GDM1 (cell line): ENCODE measurements around the gene SNX4.

Experiments
- DNase-seq: peaks from one replicate; lab custom pipeline; 2025; lab: John Stamatoyannopoulos, UW

The SNX4 gene

DNA sequence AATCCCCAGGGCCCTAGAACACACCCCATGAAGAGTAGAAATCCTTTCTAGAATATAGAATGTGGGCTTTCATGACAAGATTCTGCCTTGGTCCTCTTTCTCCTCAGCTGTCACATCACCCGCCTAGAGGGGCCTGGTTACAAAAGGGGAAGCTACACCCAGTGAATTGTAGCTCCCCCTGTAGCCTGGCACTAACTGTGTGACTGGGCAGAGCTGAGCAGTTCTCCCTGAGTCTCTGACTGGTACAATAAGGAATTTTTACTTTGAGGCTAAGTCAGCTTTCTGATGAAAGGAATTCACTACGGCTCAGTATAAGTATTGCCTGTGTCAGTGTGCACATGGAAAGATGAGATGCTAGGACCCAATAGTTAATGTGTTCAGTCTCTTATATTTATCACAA lies 116.2 kb downstream of the SNX4 start:
- DNase-seq: no peak

DNA sequence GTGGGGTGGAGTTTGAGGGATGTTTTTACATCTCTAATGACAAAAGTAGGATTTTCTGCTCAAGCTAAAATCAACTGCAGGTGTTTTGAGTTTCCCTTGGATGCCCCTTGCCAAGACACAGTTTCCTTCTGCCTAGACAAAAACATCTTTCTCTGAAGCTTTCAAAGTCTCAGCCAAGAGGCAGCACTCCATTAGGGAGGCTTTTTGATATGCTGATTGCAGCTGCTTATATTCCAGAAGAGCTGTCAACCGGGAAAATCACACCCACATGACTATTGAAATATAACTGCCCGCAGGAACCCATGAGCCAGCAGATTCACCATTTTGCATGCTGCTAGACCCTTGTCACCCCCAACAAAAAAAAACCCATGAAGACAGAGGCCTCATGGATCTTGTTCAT lies 117.4 kb downstream of the SNX4 start:
- no peak for DNase-seq

DNA sequence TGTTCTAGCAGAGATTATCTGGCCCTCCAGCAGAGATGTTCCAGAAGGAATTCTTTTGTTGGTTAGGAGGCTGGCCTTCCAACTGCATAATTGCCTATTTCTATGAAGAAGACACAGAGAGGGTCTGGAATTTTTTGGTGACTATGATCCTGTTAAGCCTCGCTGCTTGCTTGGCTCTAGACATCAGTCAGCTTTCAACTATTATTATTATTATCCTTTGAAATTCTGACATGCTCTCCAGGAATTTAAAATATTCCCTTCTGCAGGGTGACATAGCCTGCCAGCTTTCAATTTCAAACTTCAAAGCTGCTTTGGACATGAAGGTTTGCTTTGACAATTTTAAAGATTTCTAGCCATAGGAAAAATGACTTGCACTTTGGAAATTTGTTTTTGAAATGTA lies 118.6 kb downstream of the SNX4 start:
- no peak for DNase-seq

DNA sequence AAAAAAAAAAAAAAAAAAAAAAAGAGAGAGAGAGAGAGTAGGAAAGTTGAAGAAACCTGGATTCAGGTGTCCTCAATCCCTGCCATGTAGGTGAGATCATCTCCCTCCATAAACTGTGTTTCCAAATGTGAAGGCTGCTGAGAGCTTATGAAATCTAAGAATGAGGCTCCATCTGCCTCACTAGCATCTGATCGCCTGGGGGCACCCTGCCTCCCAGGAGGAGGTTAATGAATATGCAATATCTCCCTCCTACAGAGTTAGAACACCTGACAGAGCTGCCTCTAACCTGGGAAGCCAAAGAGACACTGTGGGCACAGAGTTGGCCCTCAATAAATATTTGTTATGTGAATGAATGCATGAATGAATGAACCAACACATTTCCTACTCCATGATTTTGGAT lies 121.0 kb downstream of the SNX4 start:
- no peak for DNase-seq
